Heart right ventricle (tissue), 16 donors: ENCODE results near the gene TRAFD1. TPM values are rescaled to one million over a fixed set of nuclear protein-coding genes. Genes with fewer than 3 reads are reported as not detected.

Source experiments
- ATAC-seq, 8 donors: fragments of 200-7000 bp; cut with Tn5 transposase; one replicate each; pipeline ENCODE4 v1.9.1; 2020; ENCODE audit warnings: mild to moderate bottlenecking in 8 of 8, moderate library complexity in 8 of 8, moderate number of reproducible peaks in 1 of 8
- DNase-seq, 2 donors: peaks; one replicate each; pipeline ENCODE4 v3.0.0-alpha.2; 2020
- H3K27ac ChIP-seq, 10 donors: fragments of 200-600 bp; sonication (generic) in 2 of 10; one replicate each; pipeline versions ENCODE4 v1.5.0 to v1.8.0; 2020 to 2022; ENCODE audit warnings: mild to moderate bottlenecking in 3 of 10
- H3K27me3 ChIP-seq, 7 donors: fragments of 200-600 bp; one replicate each; pipeline ENCODE4 v1.8.0; 2021 to 2022; ENCODE audit warnings: mild to moderate bottlenecking in 2 of 7
- H3K36me3 ChIP-seq, 9 donors: fragments of 200-600 bp; sonication (generic) in 1 of 9; one replicate each; pipeline versions ENCODE4 v1.5.0 to v1.8.0; 2020 to 2022; ENCODE audit warnings: mild to moderate bottlenecking in 2 of 9
- H3K4me1 ChIP-seq, 9 donors: fragments of 200-600 bp; sonication (generic) in 1 of 9; one replicate each; pipeline versions ENCODE4 v1.5.0 to v1.8.0; 2020 to 2022; ENCODE audit warnings: mild to moderate bottlenecking in 4 of 9
- H3K4me3 ChIP-seq, 10 donors: fragments of 200-600 bp; sonication (generic) in 2 of 10; one replicate each; pipeline versions ENCODE4 v1.5.0 to v1.8.0; 2020 to 2022; ENCODE audit warnings: mild to moderate bottlenecking in 7 of 10, moderate library complexity in 2 of 10
- H3K9me3 ChIP-seq, 11 donors: fragments of 200-600 bp in 10 of 11; sonication (generic) in 2 of 11; one replicate each; pipeline versions ENCODE4 v1.5.0 to v1.8.0; 2013 to 2022; ENCODE audit warnings: mild to moderate bottlenecking in 2 of 11, control low read depth in 1 of 11, moderate library complexity in 1 of 11
- CTCF ChIP-seq, 9 donors: fragments of 200-600 bp; sonication (generic) in 2 of 9; IDR thresholded peaks; one replicate each; pipeline versions ENCODE4 v1.5.0 to v1.8.0; 2021 to 2022; ENCODE audit warnings: antibody characterized with exemption in 9 of 9, mild to moderate bottlenecking in 5 of 9, moderate library complexity in 1 of 9
- WGBS, 2 donors: extraction: QIAGEN DNeasy Blood & Tissue Kit; methylation state at CpG; one replicate each; pipeline ENCODE4 v1.1.7; 2013; ENCODE audit warnings: inconsistent platforms in 1 of 2; 5-methylcytosine and 5-hydroxymethylcytosine counted together
- intact Hi-C, 10 donors: fragments of 100-400 bp; cut with DNase I; formaldehyde crosslinking; loops; one replicate each; pipeline versions ENCODE4 v1.11.1 to v1.14.2; 2022
- polyA plus RNA-seq, 2 donors: library from polyadenylated mRNA; stranded (reverse); fragments of 200-250 nt; gene quantifications; one replicate each; pipeline ENCODE4 v1.2.3, GENCODE V29; 2013
- total RNA-seq, 10 donors: library from RNA; stranded (reverse); fragmentation: NEBNext Ultra II Directional in 3 of 10; extraction: Animal tissue kit (Norgen Biotek cat#: 25700) in 3 of 10; gene quantifications; one replicate each; pipeline versions ENCODE4 v1.2.1 to v1.2.4, GENCODE V29; 2021 to 2023
- donor health status: Arrhythmogenic right ventricular cardiomyopathy.
- donor health status: ischemic (EF 13 %, LVEDD 7.1; RV severe dilation, severe dysfunction).
- donor health status: healthy with polysubstance abuse.
- donor health status: DM: no; HTN: yes; CAD: no.
- donor health status: DM: no; HTN: no; CAD: no.
- donor health status: ischemic (EF 25% LVEDD 6.9; RV normal size, moderate dysfunction).
- donor health status: ischemic (EF 25% LVEDD 5.7; RV mildly dilated, moderate dysfunction).
- donor health status: healthy.
- donor health status: DM: yes; HTN: yes; CAD: no.
- donor health status: Ischemic cardiomyopathy.
- donor health status: ischemic (EF 35%, LVEDD 5.7; RV mildly dilated, moderate dysfunction).
- donor health status: nonischemic (EF 11% LVEDD 7.7; RV severe dilation, severe dysfunction).
- donor health status: DM: yes; HTN: yes; CAD: no.
- donor health status: PGD.
- donor health status: ischemic (EF 29% LVEDD 5.4; RV normal size, mild dysfunction).
- donor health status: nonischemic (EF 23%, LVEDD 6.1; RV moderate dilation, normal function).

The TRAFD1 gene
- total and polyA plus RNA-seq, 12 donors, result 7.8 to 72.5 (median 24.3) TPM

DNA sequence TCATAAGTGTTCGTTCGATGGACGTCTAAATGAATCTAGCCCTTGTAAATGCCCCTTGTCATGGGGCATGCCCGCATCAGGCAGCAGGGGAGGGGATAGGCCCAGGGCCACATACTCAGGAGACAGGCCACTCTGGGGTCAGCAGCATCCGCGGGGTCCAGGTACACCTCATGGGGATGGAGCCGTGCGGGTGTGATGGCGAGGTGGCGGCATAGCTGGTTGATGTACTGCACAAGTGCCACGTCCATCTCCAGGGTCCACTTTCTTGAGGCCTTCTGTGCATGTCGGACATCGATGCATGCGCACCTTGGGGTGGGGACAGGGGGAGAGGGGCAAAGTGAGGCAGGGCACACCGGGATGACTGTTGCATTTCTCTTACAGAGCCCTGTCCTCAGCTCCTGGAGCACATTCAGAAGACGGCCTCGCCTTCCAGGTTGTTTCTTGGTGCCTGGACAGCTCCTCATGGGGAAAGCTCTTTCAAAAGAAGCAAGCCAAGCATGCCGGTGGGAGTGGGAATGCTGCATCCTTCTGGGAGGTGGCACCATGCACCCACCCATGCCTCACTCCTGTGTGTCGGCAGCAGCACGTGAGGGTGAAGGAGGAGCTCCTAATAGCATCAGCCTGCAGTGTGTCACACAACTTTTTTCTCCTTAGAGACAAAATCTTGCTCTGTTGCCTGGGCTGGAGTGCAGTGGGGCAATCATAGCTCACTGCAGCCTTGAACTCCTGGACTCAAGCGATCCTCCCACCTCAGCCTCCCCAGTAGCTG is 47.4 kb downstream of the TRAFD1 start:
- no peak for TF ChIP-seq CTCF (IDR thresholded peaks at IDR 0.05)
- H3K4me3 ChIP-seq, result no peak overlapping the region
- H3K4me1 ChIP-seq, result no peaks in the 10 kb centered on the region
- 95 to 96% methylated on average over 21 of the region's 21 CpGs for WGBS, 2 donors
- no peak for ATAC-seq
- no peaks in the 10 kb centered on the region for H3K9me3 ChIP-seq
- no peaks in the 10 kb centered on the region for H3K27me3 ChIP-seq
- no peak overlapping the region for H3K27ac ChIP-seq
- intact Hi-C loops, result loop anchor here in 1 of 10 donors (5.0 kb wide), 1 partner anchor 990 kb away; no protein-coding TSS in a partner anchor
- DNase-seq, result no peak
- peaks cover 0 to 98% (median 62%) of the 10 kb centered on the region in 9 donors for H3K36me3 ChIP-seq

DNA sequence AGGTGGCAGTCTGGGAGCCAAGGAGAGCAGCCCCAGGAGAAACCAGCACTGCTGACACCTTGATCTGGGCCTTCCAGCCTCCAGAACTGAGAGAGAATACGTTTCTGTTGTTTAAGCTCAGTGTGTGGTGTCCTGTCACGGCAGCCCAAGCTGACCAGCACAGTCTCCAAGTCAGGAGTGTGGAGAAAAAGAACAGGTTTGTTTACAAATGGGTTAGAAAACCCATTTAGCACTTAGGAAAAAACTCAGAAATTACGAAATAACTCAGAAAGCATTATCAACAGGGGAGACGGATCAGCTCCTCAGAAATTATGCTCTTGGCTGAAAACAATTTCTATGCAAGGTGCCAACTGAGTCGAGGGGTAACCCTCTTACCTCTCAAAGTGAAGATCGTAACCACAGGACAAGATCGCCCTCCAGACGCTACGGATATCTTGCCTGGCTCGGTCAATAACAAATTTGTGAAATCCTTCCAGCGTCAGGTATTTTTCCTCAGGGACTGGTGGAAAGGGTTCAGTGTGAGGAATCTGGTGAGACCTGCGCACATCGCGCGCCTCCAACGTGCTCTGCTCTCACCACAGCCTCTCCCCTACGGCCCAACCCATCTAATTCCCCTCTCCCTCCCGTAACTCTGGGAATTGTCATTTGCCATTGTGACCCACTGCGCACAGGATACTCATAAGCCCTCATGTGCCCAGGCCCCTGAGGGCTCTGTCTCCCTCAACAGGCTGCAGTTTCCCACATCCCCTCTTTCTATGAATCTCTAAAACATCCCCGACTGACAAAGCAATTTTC is 50.2 kb downstream of the TRAFD1 start:
- H3K4me3 ChIP-seq, result no peak overlapping the region
- WGBS, 2 donors, result 92 to 95% methylated on average over 20 of the region's 20 CpGs
- intact Hi-C loops, result no loop called here
- TF ChIP-seq CTCF (IDR thresholded peaks at IDR 0.05), result no peak
- H3K27ac ChIP-seq, result no peak overlapping the region
- ATAC-seq, result no peak
- peaks cover 0 to 98% (median 67%) of the 10 kb centered on the region in 9 donors for H3K36me3 ChIP-seq
- no peaks in the 10 kb centered on the region for H3K9me3 ChIP-seq
- no peaks in the 10 kb centered on the region for H3K4me1 ChIP-seq
- no peaks in the 10 kb centered on the region for H3K27me3 ChIP-seq
- no peak for DNase-seq

GRCh38 chr12:112176321-112177010 is 51.1 kb downstream of the TRAFD1 start:
- intact Hi-C loops, result no loop called here
- ATAC-seq, result no peak
- no peak for TF ChIP-seq CTCF (IDR thresholded peaks at IDR 0.05)
- H3K9me3 ChIP-seq, result no peaks in the 10 kb centered on the region
- H3K4me1 ChIP-seq, result no peaks in the 10 kb centered on the region
- no peak overlapping the region for H3K27ac ChIP-seq
- no peak overlapping the region for H3K4me3 ChIP-seq
- WGBS, 2 donors, result 76 to 86% methylated on average over 11 of the region's 11 CpGs
- H3K36me3 ChIP-seq, result peaks cover 0 to 98% (median 59%) of the 10 kb centered on the region in 9 donors
- no peak for DNase-seq
- H3K27me3 ChIP-seq, result no peaks in the 10 kb centered on the region

DNA sequence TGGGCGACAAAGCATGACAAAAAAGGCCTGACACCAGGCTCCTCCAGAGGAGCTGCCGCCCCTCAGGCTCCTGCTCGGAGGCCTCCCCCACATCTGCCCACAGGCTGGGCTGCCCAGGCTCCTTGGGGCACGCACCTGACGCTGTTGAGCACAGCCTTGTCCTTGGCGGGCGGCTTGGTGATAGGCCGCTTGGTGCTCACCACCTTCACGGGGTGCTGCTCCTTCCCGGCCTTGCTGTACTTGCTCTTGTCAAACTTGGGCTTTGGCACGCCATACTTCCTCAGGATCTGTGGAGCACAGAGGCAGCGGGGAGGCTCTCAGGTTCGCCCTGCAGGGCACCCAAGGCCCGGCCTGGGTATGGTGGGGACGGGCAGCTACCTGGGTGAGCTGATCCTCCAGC is 53.4 kb downstream of the TRAFD1 start:
- WGBS, 2 donors, result 97 to 98% methylated on average over 15 of the region's 15 CpGs
- no peak for DNase-seq
- Histone ChIP-seq H3K27me3 (no peaks in the 10 kb centered on the region), H3K4me1 (no peaks in the 10 kb centered on the region), H3K27ac (no peak overlapping the region), H3K9me3 (no peaks in the 10 kb centered on the region), H3K36me3 (peaks cover 0 to 100% (median 51%) of the 10 kb centered on the region in 9 donors), H3K4me3 (no peak overlapping the region)
- intact Hi-C loops, result no loop called here
- TF ChIP-seq CTCF (IDR thresholded peaks at IDR 0.05), result no peak
- ATAC-seq, result no peak
